Activated T-cell treated with anti-CD3 and anti-CD28 coated beads, Interleukin-2, amount 50 U/mL, for 1 hour (primary cell): ENCODE data around the gene IPO9.
"Not testable (repeated sequence)": the region's sequence is repeated elsewhere in the genome, so short reads cannot be mapped to it uniquely, and the experiment has no call there.

Experiments used
- DNase-seq: peaks from one replicate; pipeline ENCODE4 v3.0.0-alpha.2; 2020

Gene IPO9

GRCh38 chr1:201850053-201850397, 21.1 kb downstream of the IPO9 start:
- DNase-seq = no peak

- DNase-seq = no peak
Measured at GRCh38 chr1:201851949-201852348, 23.0 kb downstream of the IPO9 start.

GRCh38 chr1:201856722-201857121, 27.8 kb downstream of the IPO9 start:
- DNase-seq = not testable (repeated sequence)

- no peak for DNase-seq
Measured at GRCh38 chr1:201859424-201859823, 30.5 kb downstream of the IPO9 start.

- DNase-seq = no peak
Measured at GRCh38 chr1:201861448-201861847, 32.5 kb downstream of the IPO9 start.

- DNase-seq = no peak
Measured at GRCh38 chr1:201870397-201870796, 41.4 kb downstream of the IPO9 start.

GRCh38 chr1:201874672-201875071, 45.7 kb downstream of the IPO9 start:
- DNase-seq = no peak

- no peak for DNase-seq
Measured at GRCh38 chr1:201876148-201876818, 47.3 kb downstream of the IPO9 start.

GRCh38 chr1:201877877-201878401, 49.0 kb downstream of the IPO9 start:
- DNase-seq = no peak

GRCh38 chr1:201880928-201881571, 52.1 kb downstream of the IPO9 start:
- DNase-seq = no peak

- DNase-seq = no peak
Measured at GRCh38 chr1:201881617-201882016, 52.7 kb downstream of the IPO9 start.

- DNase-seq = no peak
Measured at GRCh38 chr1:201882665-201883132, 53.7 kb downstream of the IPO9 start.

GRCh38 chr1:201883266-201883665, 54.3 kb downstream of the IPO9 start:
- DNase-seq = no peak

GRCh38 chr1:201883786-201884185, 54.8 kb downstream of the IPO9 start:
- no peak for DNase-seq

GRCh38 chr1:201884425-201884824, 55.5 kb downstream of the IPO9 start:
- DNase-seq = no peak

GRCh38 chr1:201885531-201886075, 56.6 kb downstream of the IPO9 start:
- no peak for DNase-seq

GRCh38 chr1:201886103-201886885, 57.3 kb downstream of the IPO9 start:
- DNase-seq = no peak

- no peak for DNase-seq
Measured at GRCh38 chr1:201887116-201887866, 58.3 kb downstream of the IPO9 start.

- DNase-seq = no peak
Measured at GRCh38 chr1:201888282-201889089, 59.5 kb downstream of the IPO9 start, which contains the start of gene SHISA4. SHISA4 (plus strand) TSS chr1:201888898; CDS start chr1:201888995, 97 bp downstream.

- DNase-seq = no peak
Measured at GRCh38 chr1:201889090-201889968, 60.4 kb downstream of the IPO9 start.

GRCh38 chr1:201890223-201890622, 61.3 kb downstream of the IPO9 start:
- no peak for DNase-seq
